AG04449 (cell line): ENCODE data around the gene STT3A.

Experiments used
- CTCF ChIA-PET: fragments of 350-600 bp; formaldehyde crosslinking; extraction: SDS; loops from one replicate; lab custom pipeline; 2021; ENCODE audit warnings: antibody characterized with exemption; lab: Yijun Ruan, JAX
- POLR2A ChIA-PET: fragments of 400-600, 350-600 bp; formaldehyde crosslinking; extraction: SDS; loops from one replicate; lab custom pipeline; 2020; ENCODE audit warnings: antibody characterized with exemption, inconsistent platforms; lab: Yijun Ruan, JAX
- DNase-seq: peaks from one replicate; pipeline ENCODE4 v3.0.0-alpha.2; 2010; ENCODE audit warnings: low read depth, low spot score
- H3K4me3 ChIP-seq: 2 replicates; pipeline ENCODE4 v1.5.1; 2011; ENCODE audit warnings: low read depth, mild to moderate bottlenecking, control low read depth, low read length
- CTCF ChIP-seq: IDR thresholded peaks from one replicate; pipeline ENCODE4 v1.5.1; 2011; ENCODE audit warnings: mild to moderate bottlenecking, moderate library complexity, low read length, control low read depth, inconsistent platforms; ENCODE audit not compliant: insufficient read depth; ENCODE audit errors: missing control alignments

STT3A gene

GRCh38 chr11:125583496-125583895, 9.2 kb upstream of the STT3A start:
- TF ChIP-seq CTCF, result no peak
- ChIA-PET POLR2A (interaction anchor here (1.8 kb wide), 1 partner anchor 14 kb away, joined by 6 read pairs; no protein-coding TSS in a partner anchor), CTCF (no interaction called here)
- DNase-seq, result no peak
- H3K4me3 ChIP-seq, result no peak overlapping the region

GRCh38 chr11:125585487-125585886, 7.2 kb upstream of the STT3A start:
- ChIA-PET POLR2A (interaction anchor here (2.4 kb wide), 1 partner anchor 16 kb away, joined by 7 read pairs; the partner anchor contains the start of gene EI24), CTCF (no interaction called here)
- H3K4me3 ChIP-seq, result no peak overlapping the region
- no peak for DNase-seq
- no peak for TF ChIP-seq CTCF

- CTCF ChIA-PET, result interaction anchor here (0.9 to 2.5 kb wide), 2 partner anchors 8 to 17 kb away, joined by 3 to 8 read pairs; partner anchors contain the start of gene EI24
- no peak for DNase-seq
- no peak overlapping the region for H3K4me3 ChIP-seq
- TF ChIP-seq CTCF, result no peak
- POLR2A ChIA-PET, result interaction anchor here (2.4 kb wide), 1 partner anchor 17 kb away, joined by 7 read pairs; the partner anchor contains the start of gene EI24
Observed at GRCh38 chr11:125586623-125587022, 6.0 kb upstream of the STT3A start.

- ChIA-PET POLR2A (interaction anchor here (2.4 kb wide), 1 partner anchor 18 kb away, joined by 7 read pairs; the partner anchor contains the start of gene EI24), CTCF (interaction anchor here (2.5 kb wide), 1 partner anchor 18 kb away, joined by 8 read pairs; the partner anchor contains the start of gene EI24)
- DNase-seq, result no peak
- TF ChIP-seq CTCF, result no peak
- H3K4me3 ChIP-seq, result no peak overlapping the region
Observed at GRCh38 chr11:125587480-125587879, 5.2 kb upstream of the STT3A start.

GRCh38 chr11:125588505-125588904, 4.1 kb upstream of the STT3A start:
- H3K4me3 ChIP-seq, result no peak overlapping the region
- no peak for DNase-seq
- ChIA-PET CTCF (interaction anchor here (2.5 kb wide), 1 partner anchor 19 kb away, joined by 8 read pairs; the partner anchor contains the start of gene EI24), POLR2A (no interaction called here)
- no peak for TF ChIP-seq CTCF

- no peak for DNase-seq
- no peak for TF ChIP-seq CTCF
- peak overlapping the region; percentile 73 for H3K4me3 ChIP-seq
- CTCF ChIA-PET, result interaction anchor here (1.2 kb wide), 2 partner anchors 9 to 283 kb away, joined by 3 read pairs; no protein-coding TSS in a partner anchor
- POLR2A ChIA-PET, result interaction anchor here (1.0 to 1.9 kb wide), 3 partner anchors 22 to 296 kb away, joined by 4 to 15 read pairs (median 6); partner anchors contain the start of genes EI24 and HYLS1
Observed at GRCh38 chr11:125591649-125592304, 875 bp upstream of the STT3A start.
